Stimulated activated memory B cell treated with anti-CD40 and anti-IgM and Interleukin-4, amounts not matched to agents 10 μg/mL and 1 μg/mL and 100 μg/mL, for 72 hours (primary cell): ENCODE measurements around the gene DUS1L.

ENCODE experiments used
- ATAC-seq: fragments of 150-1000 bp; cut with Tn5 transposase; 2 replicates; pipeline ENCODE4 v1.10.0; 2021
- H3K27ac Mint-ChIP-seq: one replicate; pipeline ENCODE4 v1.8.0; 2022; ENCODE audit warnings: mild to moderate bottlenecking, mixed read lengths
- H3K27me3 Mint-ChIP-seq: one replicate; pipeline ENCODE4 v1.8.0; 2022; ENCODE audit warnings: mixed read lengths
- H3K36me3 Mint-ChIP-seq: one replicate; pipeline ENCODE4 v1.8.0; 2022; ENCODE audit warnings: mixed read lengths
- H3K4me1 Mint-ChIP-seq: one replicate; pipeline ENCODE4 v1.8.0; 2022; ENCODE audit warnings: mixed read lengths
- H3K4me3 Mint-ChIP-seq: one replicate; pipeline ENCODE4 v1.8.0; 2022; ENCODE audit warnings: mild to moderate bottlenecking, moderate library complexity, mixed read lengths
- H3K9me3 Mint-ChIP-seq: one replicate; pipeline ENCODE4 v1.8.0; 2022; ENCODE audit warnings: mixed read lengths

Gene DUS1L

DNA sequence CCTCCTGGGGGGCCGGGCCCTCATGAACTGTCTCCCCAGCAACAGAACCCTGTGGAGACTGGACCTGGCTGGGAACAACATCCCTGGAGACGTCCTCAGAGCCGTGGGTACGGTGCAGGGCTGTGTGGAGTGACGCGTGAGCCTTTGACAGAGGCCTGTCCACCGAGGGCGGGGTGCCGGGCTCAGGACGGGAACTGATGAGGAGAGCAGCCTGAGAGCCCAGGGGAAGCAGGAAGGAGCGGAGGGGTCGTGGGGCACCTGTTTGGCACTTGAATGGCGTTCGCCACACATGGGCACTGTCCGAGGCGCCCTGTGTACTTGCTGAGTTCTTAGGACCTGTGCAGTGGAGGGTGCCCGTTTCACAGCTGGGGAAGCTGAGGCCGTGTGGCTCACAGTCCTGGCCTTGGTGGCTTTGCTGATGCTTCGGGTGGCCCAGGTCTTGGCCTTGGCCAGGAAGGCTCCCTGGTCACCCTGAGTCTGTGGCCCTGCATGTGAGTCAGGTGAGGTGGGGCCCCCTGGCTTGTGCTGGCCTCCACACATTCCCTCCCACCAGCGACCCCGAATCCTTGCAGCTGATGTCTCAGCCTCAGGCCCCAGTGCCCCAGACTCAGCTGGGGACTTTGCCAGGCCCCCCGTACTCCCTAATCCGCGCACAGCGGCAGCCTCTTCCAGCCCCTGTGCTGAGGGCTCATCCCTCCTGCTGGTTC is 40.0 kb downstream of the DUS1L start:
- H3K36me3 Mint-ChIP-seq, result peaks cover 12% of the 10 kb centered on the region
- H3K4me1 Mint-ChIP-seq, result peaks cover 41% of the 10 kb centered on the region
- no peaks in the 10 kb centered on the region for H3K9me3 Mint-ChIP-seq
- ATAC-seq, result no peak
- H3K4me3 Mint-ChIP-seq, result no peak overlapping the region
- no peak overlapping the region for H3K27ac Mint-ChIP-seq
- peaks cover 36% of the 10 kb centered on the region for H3K27me3 Mint-ChIP-seq

DNA sequence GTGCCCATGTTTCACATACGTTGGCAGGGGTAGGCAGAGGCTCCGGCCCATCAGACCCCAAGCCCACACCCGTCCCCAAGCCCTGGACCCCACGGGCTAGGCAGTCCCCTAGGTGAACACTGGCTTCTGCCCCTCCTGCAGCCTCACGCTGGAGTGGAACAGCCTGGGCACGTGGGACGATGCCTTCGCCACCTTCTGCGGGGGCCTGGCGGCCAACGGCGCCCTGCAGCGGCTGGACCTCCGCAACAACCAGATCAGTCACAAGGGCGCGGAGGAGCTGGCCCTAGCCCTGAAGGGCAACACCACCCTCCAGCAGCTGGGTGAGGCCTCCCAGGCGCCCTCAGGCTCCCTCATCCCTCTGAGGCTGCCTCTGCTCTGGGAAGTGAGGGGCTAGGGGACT is 40.7 kb downstream of the DUS1L start:
- ATAC-seq, result no peak
- peaks cover 35% of the 10 kb centered on the region for H3K27me3 Mint-ChIP-seq
- no peaks in the 10 kb centered on the region for H3K9me3 Mint-ChIP-seq
- H3K27ac Mint-ChIP-seq, result no peak overlapping the region
- no peak overlapping the region for H3K4me3 Mint-ChIP-seq
- H3K36me3 Mint-ChIP-seq, result peaks cover 12% of the 10 kb centered on the region
- peaks cover 43% of the 10 kb centered on the region for H3K4me1 Mint-ChIP-seq

GRCh38 chr17:82023447-82024241 is 42.0 kb downstream of the DUS1L start:
- Mint-ChIP-seq H3K27me3 (peaks cover 24% of the 10 kb centered on the region), H3K4me1 (peaks cover 35% of the 10 kb centered on the region), H3K4me3 (peak overlapping the region; percentile 86), H3K27ac (peak overlapping the region; percentile 64), H3K36me3 (peaks cover 17% of the 10 kb centered on the region), H3K9me3 (no peaks in the 10 kb centered on the region)
- peak; percentile 0 for ATAC-seq

DNA sequence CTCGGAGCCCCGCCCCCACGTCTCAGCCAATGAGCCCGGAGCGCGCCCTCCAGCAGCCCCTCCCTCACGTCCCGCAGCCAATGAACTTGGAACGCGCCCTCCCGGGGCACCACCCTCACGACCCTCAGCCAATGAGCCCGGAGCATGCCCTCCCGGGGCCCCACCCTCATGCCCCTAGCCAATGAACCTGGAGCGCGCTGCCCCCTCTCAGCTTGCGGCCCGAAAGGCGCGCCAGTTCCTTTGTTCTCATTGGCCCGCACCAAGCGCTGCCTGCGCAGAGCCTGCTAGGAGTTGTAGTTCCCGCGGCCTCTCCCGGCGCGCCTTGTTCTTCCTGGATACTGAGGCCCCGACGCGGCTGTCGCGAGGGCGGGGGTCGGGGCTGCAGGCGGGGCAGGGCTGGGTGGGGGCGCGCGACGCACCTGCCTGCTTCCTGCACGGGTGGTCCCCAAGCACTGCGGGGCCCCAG is 42.6 kb downstream of the DUS1L start, which contains the start of gene LRRC45:
TSS of gene LRRC45 (plus strand) at position 325 of the 466 bp plus-strand sequence. CDS start 339 bp downstream, outside the sequence.
- H3K4me1 Mint-ChIP-seq, result peaks cover 35% of the 10 kb centered on the region
- ATAC-seq, result peak; percentile 98
- H3K36me3 Mint-ChIP-seq, result peaks cover 17% of the 10 kb centered on the region
- H3K9me3 Mint-ChIP-seq, result no peaks in the 10 kb centered on the region
- peak within 1 kb of the TSS; percentile 86 for H3K4me3 Mint-ChIP-seq
- H3K27me3 Mint-ChIP-seq, result peaks cover 24% of the 10 kb centered on the region
- H3K27ac Mint-ChIP-seq, result peak within 1 kb of the TSS; percentile 64

- Mint-ChIP-seq H3K9me3 (no peaks in the 10 kb centered on the region), H3K4me3 (peak within 1 kb of the TSS; percentile 86), H3K4me1 (peaks cover 35% of the 10 kb centered on the region), H3K36me3 (peaks cover 13% of the 10 kb centered on the region), H3K27ac (peak within 1 kb of the TSS; percentile 64), H3K27me3 (peaks cover 18% of the 10 kb centered on the region)
- ATAC-seq, result no peak
These were observed 43.2 kb downstream of the DUS1L start, which contains the start of gene CENPX for GRCh38 chr17:82022310-82022980. CENPX (minus strand) TSS chr17:82022878; CDS start chr17:82022861, 17 bp downstream.

GRCh38 chr17:82021900-82022309 is 43.7 kb downstream of the DUS1L start:
- Mint-ChIP-seq H3K36me3 (peaks cover 7% of the 10 kb centered on the region), H3K27me3 (peaks cover 12% of the 10 kb centered on the region), H3K4me1 (peaks cover 35% of the 10 kb centered on the region), H3K27ac (peak overlapping the region; percentile 64), H3K4me3 (peak overlapping the region; percentile 86), H3K9me3 (no peaks in the 10 kb centered on the region)
- ATAC-seq, result no peak

- H3K4me1 Mint-ChIP-seq, result peaks cover 35% of the 10 kb centered on the region
- peak overlapping the region; percentile 64 for H3K27ac Mint-ChIP-seq
- H3K4me3 Mint-ChIP-seq, result peak overlapping the region; percentile 86
- no peaks in the 10 kb centered on the region for H3K9me3 Mint-ChIP-seq
- H3K36me3 Mint-ChIP-seq, result peaks cover 5% of the 10 kb centered on the region
- peaks cover 8% of the 10 kb centered on the region for H3K27me3 Mint-ChIP-seq
- no peak for ATAC-seq
These were observed 44.3 kb downstream of the DUS1L start for GRCh38 chr17:82021107-82021899.

DNA sequence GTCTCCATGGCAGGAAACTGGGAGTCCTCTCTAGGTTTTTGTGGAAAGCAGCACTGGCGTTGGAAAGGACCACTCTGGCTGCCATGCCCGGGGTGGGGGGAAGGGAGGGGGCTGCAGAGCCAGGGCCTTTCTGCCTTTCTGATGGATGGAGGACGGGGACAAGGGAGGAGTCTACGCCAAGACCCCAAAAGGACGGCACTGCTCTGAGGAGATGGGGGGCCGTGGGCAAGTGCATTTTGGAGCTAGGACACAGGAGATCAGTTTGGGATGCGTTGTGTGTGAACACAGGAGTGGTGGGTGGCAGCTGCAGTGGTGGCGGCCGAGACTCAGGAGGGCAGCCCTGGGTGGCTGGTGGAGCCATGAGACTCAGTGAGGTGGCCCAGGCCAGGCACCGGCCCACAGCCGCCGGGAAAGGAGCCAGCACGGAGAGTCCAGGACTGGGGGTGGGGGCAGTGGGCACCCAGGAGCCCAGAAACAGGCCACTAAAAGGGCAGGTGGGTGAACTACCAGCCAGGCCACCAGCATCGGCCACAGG is 45.0 kb downstream of the DUS1L start:
- Mint-ChIP-seq H3K27me3 (peaks cover 2% of the 10 kb centered on the region), H3K36me3 (peaks cover 5% of the 10 kb centered on the region), H3K4me1 (peaks cover 35% of the 10 kb centered on the region), H3K4me3 (no peak overlapping the region), H3K27ac (no peak overlapping the region), H3K9me3 (no peaks in the 10 kb centered on the region)
- no peak for ATAC-seq

- Mint-ChIP-seq H3K36me3 (peaks cover 5% of the 10 kb centered on the region), H3K9me3 (no peaks in the 10 kb centered on the region), H3K27me3 (no peaks in the 10 kb centered on the region), H3K27ac (no peak overlapping the region), H3K4me3 (peak overlapping the region; percentile 26), H3K4me1 (peaks cover 35% of the 10 kb centered on the region)
- ATAC-seq, result no peak
These were observed 45.7 kb downstream of the DUS1L start for GRCh38 chr17:82019690-82020571.

GRCh38 chr17:82018989-82019689 is 46.5 kb downstream of the DUS1L start:
- Mint-ChIP-seq H3K4me1 (peaks cover 33% of the 10 kb centered on the region), H3K36me3 (peaks cover 5% of the 10 kb centered on the region), H3K27me3 (no peaks in the 10 kb centered on the region), H3K9me3 (no peaks in the 10 kb centered on the region), H3K27ac (no peak overlapping the region), H3K4me3 (no peak overlapping the region)
- ATAC-seq, result no peak

GRCh38 chr17:82018152-82018988 is 47.2 kb downstream of the DUS1L start:
- Mint-ChIP-seq H3K27me3 (no peaks in the 10 kb centered on the region), H3K4me3 (no peak overlapping the region), H3K9me3 (no peaks in the 10 kb centered on the region), H3K27ac (no peak overlapping the region), H3K4me1 (peaks cover 26% of the 10 kb centered on the region), H3K36me3 (peaks cover 5% of the 10 kb centered on the region)
- ATAC-seq, result no peak

DNA sequence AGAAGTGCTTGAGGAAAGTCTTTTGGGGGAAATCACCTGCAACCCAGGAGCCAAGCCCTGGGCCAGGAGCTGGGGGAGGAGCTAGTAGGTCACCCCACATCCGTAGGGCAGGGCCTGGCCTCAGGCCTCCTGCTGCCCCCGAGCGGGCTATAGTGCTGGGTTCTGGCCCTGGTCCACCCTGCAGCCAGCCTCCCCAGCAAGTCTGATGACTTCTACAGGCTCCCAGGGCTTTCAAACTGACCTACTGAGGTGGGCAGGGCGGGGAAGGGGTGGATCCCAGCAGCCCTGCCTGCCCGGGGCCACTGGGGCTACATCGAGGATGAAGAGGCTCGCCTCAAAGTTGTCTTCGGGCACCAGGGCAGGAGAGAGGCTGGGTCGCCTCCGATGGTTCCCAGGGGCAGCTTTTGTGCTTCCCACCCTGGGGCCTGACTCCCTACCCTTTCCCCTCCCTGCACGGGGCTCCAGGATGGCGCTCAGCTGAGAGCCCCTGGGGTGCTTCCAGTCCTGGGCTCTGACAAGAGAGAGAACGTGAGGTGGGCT is 47.9 kb downstream of the DUS1L start:
- no peak overlapping the region for H3K27ac Mint-ChIP-seq
- no peak for ATAC-seq
- H3K4me1 Mint-ChIP-seq, result peaks cover 26% of the 10 kb centered on the region
- H3K36me3 Mint-ChIP-seq, result peaks cover 5% of the 10 kb centered on the region
- no peaks in the 10 kb centered on the region for H3K9me3 Mint-ChIP-seq
- H3K27me3 Mint-ChIP-seq, result no peaks in the 10 kb centered on the region
- no peak overlapping the region for H3K4me3 Mint-ChIP-seq
